Measurements from ENCODE around the gene ATP5PO.
A peak's percentile ranks its signal among the peaks of the same experiment; 100 is the strongest.

ATP5PO gene

DNA sequence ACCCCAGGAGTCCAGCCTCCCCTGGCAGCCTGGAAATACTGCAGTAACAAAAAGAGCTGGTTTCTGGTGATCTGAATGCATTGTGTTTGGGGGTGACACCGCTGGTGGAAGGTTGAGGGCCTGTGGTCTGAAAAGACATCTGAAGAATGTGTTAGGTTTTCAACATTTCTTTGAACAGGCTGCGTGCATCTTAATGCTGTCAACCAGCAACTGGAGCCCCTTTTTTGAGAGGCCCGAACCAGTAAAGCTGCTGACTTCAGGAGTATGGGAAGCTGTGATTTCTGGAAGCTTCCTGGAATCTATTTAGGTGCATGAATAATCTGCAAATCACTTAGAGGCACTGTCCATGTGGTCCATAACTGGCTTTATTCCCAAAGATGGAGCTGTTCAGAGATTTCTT lies 17.0 kb downstream of the ATP5PO start:
- DNase-seq (ENCODE audit: low read depth in 2 of 2) = no peak

DNA sequence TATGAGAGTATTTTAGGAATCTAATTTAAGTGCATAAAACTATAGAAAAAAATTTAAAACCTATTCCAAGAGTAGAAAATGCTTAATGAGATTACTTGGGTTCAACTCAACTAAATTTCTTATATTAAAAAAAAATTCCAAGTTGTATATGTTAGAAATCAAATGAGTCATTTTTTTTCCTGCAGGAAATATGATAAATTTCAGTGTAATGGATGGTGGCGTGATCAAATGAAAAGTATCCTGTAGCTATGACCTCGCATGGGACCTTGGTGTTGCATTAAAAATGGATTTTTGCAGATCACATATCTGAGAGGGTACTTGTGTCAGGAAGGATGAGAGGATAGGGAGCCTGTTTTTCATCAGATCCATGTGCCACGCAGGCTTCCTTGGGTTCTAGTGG lies 17.9 kb downstream of the ATP5PO start:
- no peak for DNase-seq (ENCODE audit: low read depth in 2 of 2)

DNA sequence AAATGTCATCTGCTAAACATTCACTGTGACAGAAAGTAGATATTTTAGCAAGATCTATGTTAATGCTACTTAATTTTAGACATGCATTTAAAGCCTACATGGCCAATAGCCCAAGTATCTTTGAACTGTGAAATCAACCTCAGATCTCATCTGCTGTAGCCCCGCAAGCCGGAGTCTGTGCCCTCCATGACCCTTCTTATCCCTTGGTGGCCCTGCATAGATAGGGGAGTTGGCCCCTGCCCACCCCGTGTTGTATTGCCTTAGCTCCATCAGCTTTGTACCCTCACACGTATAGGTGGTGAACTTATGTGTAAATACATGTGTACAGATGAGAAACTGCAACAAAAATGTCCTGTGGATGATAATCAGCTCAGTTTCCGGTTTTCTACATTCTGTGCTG lies 18.5 kb downstream of the ATP5PO start:
- DNase-seq (ENCODE audit: low read depth in 2 of 2) = no peak

DNA sequence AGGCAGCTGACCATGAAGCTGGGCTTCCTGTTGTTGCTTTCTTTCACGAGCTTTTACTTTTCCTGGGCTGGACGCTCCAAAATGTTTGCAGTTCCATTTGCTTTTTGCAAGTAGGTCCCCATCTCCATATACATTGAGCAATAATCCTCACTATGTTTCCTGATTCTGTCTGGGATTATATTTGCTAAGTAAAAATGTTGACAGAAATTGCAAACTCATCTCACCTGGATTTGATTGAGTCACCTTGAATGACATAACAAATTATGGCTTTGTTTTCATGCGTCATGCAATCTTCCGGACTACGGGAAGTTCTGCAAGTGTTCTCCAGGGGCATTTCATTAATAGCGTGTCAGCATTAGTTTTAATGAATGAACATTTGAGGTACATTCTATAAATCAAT lies 18.9 kb downstream of the ATP5PO start:
- DNase-seq (ENCODE audit: low read depth in 2 of 2) = no peak

DNA sequence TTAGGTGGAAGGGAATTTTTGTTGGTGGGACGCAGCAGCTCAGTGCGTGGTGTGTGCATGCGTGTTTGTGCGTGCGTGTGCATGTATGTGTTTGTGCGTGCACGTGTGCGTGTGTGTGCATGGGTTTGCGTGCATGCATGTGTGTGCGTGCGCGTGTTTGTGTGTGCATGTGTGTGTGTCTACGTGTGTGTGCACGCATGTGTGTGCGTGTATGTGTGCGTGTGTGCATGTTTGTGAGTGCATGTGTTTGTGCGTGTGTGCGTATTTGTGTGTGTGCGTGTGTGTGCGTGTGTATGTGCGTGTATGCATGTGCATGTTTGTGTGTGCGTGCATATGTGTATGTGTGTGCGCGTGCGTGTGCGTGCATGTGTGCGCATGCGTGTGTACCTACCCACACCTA lies 20.2 kb downstream of the ATP5PO start:
- DNase-seq (ENCODE audit: low read depth in 2 of 2) = no peak

DNA sequence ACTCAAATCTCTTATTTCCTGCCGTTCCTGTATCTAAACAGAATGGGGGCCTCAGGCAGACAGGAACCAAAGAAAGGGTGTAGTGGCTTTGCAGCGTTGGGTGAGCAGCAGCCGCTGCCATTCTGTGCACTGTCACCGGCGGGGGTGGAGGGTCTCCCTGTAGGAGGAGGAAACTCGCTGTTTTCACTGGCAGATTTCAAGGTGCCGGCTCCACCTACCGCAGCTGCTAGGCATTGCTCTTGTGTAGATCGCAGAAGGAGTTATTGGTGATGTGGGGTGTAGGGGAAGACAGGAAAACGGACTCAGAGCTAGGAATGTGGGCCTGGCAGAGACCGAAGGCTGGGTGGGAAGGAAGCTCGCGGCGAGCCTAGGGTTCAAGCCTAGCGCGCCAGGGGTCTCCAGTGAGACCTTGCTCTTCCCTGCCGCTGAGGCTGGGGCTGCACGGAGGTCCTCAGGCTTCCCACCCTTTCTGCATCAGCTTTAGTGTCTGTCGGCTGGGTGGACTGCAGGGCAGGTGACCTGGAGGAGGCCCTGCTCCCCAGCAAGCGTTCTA lies 20.8 kb downstream of the ATP5PO start:
- DNase-seq (ENCODE audit: low read depth in 2 of 2) = peak; percentile 49 to 62

DNA sequence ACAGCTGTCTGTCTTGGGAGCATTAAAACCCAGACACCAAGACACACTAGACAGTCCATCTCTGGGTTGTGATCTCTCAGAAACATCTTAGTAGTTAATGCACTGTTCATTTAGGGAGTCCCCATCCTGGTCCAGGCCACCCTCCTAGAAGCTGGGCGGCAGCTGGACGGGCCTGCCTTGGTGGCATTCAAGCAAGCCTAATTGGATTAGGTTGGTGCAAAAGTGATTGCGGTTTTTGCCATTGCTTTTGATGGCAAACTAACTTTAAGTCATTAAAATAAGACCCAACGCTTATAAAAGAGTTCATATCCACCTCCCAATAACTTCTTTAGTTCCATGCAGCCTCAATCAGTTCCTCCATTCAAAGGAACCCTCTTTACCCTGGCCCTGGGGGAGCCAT lies 21.7 kb downstream of the ATP5PO start:
- no peak for DNase-seq (ENCODE audit: low read depth in 2 of 2)

DNA sequence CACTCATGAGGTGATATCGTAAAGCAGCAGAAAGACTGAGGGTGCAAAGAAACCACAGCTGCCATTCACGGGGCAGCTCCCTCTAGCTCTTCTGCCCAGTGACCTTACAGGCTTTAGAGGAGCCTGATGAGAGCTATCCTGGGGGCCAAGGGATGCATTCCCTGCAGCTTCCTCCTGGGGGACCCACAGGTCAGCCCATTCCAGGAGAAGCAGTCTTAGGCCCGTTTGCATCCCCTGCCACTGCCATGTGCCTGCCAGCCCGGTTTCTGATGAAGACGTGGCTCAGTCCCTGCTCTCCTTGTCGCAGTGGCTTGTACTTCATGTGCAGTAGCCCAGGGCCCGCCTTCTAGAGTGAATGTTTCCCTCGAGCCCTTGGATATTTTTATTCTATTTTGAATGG lies 22.8 kb downstream of the ATP5PO start:
- DNase-seq (ENCODE audit: low read depth in 2 of 2) = no peak

DNA sequence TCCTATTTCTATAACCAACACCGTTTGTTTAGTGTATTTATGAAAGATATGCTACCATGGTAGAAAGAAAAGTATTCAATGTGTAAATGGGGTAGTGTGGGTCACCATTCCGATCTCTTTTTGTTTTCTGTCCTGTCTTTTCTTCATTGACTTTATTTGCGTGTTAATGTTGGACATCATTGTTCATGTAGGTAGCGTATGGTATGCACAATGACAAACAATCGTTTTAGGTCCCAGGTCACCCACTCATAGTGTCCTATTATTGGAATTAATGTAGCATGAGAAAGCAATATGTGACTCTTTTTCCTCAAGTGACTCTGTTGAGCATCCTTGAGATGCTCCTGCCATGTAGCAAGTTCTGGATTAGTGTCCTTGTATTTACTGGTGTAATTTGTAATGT lies 25.4 kb downstream of the ATP5PO start:
- DNase-seq (ENCODE audit: low read depth in 2 of 2) = no peak

DNA sequence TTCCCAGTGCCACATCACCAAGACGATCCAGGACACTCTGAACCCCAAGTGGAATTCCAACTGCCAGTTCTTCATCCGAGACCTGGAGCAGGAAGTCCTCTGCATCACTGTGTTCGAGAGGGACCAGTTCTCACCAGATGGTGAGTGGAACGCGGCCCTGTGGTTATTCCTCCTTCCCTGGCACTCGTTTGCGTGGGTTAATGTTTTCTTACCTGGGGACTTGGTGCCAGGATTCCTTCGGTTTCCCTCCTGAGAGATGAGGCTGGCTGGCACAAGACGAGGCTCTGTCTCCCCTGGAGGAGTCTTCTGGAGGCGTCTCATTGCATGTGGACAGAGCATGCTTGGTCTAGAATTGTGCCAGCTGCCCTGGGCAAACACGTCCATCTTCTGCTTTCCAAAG lies 29.3 kb downstream of the ATP5PO start:
- no peak for DNase-seq (ENCODE audit: low read depth in 2 of 2)

DNA sequence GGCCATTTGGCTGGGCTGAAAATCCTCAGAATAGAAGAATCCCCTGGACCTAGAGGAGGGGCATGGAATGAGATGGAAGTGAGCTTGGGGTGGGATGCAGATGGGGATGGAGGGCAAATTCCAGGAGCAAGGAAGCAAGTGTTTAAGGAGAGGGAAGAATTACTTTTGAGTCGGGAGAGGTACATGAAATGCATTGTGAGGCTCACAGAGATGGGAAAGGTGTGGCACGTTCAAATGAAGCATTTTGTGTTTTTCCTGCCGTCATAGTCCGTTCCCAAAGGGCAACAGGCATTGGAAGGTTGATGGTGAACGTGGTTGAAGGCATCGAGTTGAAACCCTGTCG lies 30.5 kb downstream of the ATP5PO start:
- DNase-seq (ENCODE audit: low read depth in 2 of 2) = no peak

DNA sequence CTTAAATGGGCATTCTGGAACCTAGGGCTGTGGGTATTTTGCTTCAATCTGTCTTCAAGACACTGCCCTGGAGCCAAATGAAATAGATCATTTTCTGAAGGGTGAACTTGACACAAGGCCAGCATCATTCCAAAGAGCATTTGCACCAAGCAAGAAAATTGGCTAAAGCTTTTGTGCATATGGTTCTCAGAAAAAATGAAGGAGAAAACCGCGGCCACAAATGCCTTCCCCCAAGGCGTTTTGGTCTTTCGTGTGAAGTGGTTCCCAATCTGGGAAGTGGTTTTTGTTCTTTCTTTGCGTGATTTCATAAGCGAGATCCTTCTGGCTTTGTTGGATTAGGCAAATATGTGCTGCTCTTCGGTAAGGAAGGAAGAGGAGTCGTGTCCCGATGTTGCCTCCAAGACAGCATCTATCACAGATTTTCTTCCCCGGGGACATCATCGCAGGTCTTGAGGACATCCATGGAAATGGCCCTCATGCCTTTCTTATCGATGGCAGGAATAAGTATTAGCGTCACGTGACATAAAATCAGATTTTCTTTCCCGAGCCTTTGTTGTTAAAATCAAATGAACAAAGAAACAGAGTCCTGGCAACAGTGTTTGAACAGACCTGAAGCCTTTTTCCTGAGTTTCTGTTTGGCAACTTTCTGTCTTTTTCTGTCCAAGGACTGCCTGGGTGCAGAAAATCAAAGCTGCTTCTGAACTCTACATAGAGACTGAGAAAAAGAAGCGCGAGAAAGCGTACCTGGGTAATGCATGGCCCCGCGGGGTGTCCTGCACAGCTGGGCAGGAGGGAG lies 31.0 kb downstream of the ATP5PO start:
- no peak for DNase-seq (ENCODE audit: low read depth in 2 of 2)

DNA sequence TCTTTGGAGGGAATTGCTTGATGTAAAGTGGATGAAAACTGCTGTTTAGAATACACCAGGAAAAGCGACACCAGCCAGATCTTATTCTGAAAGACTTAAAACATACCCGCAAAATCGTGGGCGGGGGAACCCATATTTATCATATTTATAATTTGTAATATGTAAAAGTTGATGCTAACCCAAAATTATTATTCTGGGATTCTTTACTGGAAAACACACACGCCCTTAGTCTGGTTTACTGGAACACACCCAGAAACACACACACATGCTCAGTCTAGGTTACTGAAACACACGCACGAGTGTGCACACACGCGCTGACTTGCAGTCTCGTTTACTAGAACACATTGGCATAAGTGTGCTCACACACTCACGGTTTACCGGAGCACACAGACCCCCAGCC lies 32.5 kb downstream of the ATP5PO start:
- no peak for DNase-seq (ENCODE audit: low read depth in 2 of 2)

DNA sequence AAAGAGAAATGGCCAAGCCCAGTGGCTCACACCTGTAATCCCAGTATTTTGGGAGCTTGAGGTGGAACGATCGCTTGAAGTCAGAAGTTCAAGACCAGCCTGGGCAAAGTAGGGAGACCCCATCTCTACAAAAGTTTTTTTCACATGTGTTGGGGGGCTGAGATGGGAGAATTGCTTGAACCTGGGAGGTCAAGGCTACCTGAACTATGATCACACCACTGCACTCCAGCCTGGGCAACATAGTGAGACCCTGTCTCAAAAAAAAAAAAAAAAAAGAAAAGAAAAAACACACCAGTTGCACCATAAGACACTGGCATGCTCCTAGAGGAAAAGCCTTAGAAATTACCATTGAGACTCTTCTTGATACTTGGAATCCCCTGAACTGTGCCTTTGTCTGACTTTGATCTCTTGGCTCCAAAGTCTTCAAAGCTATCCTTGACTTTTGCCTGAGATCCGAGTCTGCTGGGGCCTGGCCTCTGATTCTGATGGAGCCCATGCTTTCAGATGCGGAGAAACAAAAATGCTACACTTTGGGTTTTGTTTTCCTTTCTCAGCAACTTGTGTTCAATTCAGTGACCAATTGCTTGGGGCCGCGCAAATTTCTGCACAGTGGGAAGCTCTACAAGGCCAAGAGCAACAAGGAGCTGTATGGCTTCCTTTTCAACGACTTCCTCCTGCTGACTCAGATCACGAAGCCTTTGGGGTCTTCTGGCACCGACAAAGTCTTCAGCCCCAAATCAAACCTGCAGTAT lies 33.7 kb downstream of the ATP5PO start:
- no peak for DNase-seq (ENCODE audit: low read depth in 2 of 2)

DNA sequence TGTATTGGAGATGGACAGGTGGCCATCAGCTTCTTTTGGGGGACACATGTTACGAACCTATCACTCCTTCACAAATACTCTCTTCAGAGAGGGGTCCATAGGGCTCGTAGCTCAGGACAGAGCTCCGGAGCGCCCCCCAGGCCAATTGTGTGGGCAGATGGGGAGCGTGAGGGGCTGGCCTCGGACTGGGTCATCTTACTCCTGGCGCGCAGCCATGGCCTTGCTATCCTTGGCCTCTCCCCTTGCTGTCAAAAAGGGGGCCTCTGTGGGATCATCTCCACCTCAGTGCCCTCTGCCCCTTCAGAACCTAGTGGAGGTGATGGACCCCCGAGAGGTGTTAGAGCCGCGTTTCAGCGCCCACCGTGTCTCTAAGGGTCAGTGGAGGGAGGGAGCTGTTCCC lies 35.0 kb downstream of the ATP5PO start:
- DNase-seq (ENCODE audit: low read depth in 2 of 2) = no peak

DNA sequence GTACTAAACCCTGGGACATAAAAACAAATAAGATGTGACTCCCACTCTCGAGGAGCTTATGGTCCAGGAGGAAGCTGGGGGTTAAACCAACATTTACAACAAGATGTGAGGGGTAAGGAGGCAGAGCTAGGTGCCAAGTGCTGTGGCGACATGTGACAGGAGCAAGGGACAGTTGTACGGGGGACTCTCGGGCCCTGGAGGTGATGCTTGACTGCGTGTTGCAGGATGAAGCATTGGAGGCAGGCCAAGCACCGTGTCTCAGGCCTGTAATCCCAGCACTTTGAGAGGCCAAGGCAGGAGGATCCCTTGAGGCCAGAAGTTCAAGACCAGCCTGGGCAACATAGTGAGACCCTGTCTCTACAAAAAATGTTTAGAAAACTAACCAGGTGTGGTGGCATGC lies 36.8 kb downstream of the ATP5PO start:
- no peak for DNase-seq (ENCODE audit: low read depth in 2 of 2)

DNA sequence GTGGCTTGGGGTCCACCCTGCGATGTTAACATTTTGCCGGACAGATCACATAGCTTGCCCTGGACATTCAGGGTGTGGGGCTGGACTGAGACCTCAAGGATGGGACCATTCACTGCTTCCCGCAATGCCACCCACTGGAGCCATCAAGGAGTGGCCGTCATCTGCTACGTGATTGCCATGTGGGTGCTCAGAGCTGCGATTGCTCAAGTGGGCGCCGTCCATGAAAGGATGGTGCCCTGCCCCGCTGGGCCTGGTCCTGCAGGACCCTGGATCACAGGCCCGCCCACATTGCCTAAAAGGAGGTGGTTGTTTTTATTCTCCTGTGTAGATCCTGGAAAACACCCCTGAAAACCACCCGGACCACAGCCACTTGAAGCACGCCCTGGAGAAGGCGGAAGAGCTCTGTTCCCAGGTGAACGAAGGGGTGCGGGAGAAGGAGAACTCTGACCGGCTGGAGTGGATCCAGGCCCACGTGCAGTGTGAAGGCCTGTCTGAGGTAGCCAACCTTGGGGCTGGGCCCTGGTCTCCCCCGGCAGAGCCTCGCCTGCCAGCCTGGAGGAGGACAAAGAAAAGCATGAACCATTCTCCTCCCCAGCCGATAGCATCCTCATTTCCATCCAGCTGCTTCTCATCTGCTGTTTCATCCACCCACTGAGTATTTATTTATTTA lies 40.4 kb downstream of the ATP5PO start:
- DNase-seq (ENCODE audit: low read depth in 2 of 2) = no peak

DNA sequence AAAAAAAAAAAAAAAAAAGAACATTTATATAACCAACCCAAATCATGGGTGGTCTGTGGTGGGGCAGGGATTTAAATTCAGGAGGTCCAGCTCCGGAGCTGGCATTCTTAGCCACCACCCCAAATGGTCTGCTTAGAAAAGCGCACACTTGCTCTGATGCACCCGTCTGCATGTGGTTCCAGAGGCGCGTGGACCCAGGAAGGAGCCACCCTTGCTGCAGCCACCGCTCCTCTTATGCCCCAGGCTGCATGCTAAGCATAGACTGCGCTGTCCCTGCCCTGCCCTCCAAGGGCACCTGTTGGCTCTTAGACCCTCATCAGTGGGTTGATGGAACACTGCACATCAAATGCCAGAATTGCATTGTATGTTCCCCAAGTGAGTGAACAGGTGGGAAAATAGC lies 41.4 kb downstream of the ATP5PO start:
- no peak for DNase-seq (ENCODE audit: low read depth in 2 of 2)

DNA sequence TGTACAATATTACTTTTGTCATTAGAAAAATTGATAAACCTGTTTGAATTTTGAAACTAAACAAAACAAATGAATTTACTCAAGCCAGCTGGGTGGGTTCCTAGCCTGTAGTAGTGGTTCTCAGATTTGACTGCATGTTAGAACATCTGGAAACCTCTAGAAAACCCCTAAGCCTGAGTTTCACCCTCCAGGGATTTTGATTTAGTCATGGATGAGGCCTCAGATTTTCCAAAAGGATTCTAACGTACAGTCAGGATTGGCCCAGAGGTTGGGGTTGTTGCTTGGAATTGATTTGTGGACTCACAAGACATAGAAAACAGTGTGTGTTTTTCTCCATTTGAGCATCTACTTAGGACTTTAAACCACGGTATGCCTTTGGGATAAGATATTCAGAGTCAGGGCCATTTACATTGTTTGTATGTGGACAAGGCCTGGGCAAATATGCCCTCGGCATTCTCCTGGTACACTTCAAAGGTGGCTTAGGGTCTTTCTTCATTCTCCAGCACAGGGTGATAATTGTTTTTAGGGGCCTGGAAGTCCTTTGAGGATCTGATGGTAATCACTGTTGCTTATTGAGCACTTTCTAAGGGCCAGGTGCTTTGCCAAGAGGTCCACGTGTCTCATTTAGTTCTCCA lies 42.6 kb downstream of the ATP5PO start:
- DNase-seq (ENCODE audit: low read depth in 2 of 2) = no peak

DNA sequence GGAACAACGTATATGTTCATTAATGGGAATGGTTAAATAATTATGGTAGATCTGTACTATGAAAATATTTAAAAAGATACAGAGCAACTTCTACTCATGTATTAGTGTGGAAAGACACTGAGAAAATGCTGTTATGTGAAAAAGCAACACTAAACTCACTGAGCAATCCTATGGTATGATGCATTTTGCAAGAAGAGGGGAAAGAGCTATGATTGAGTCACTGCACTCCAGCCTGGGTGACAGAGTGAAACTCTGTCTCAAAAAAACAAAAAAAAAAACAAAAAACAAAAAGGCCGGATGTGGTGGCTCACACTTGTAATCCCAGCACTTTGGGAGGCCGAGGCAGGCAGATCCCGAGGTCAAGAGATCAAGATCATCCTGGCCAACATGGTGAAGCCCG lies 44.4 kb downstream of the ATP5PO start:
- no peak for DNase-seq (ENCODE audit: low read depth in 2 of 2)

DNA sequence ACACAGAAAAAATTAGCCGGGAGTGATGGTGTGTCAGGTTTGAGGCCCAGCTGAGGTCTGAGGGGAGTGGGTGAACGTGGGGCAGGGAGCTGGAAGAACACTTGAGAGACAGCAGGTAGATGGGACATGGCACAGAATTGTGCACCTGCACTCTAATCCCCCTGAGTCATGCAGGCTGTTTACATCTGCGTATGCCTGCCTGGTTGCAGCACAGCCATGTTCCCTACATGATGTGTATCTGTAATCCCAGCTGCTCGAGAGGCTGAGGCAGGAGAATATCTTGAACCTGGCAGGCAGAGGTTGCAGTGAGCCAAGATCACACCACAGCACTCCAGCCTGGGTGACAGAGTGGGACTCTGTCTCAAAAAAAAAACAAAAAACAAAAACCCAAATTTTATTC lies 44.8 kb downstream of the ATP5PO start:
- no peak for DNase-seq (ENCODE audit: low read depth in 2 of 2)

DNA sequence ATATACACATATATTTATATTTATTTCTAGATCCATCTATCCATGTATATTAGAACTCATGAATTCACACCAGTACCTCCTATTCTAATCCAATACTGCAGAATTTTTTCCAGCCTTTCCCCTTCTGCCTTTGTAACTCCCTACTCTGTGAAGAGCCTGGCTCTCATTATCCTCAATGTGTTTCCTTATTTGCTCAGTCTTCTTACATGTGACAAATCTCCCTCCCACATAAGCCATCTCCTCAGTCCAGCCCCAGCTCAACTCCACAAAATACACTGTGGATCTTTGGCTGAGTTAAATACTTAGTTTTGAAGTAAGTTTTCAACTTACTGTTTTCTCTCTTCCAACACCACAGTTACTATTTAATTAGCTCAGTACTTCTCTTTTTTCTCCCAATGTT lies 45.7 kb downstream of the ATP5PO start:
- DNase-seq (ENCODE audit: low read depth in 2 of 2) = no peak

Data from stimulated activated CD8-positive, alpha-beta memory T cell treated with anti-CD3 and anti-CD28 coated beads, Interleukin-15, amount 100 ng/mL, for 48 hours (primary cell).